Hematopoietic multipotent progenitor cell treated with erythropoietin and hydrocortisone succinate and interleukin-3 and kit ligand, for 15 days (in vitro differentiated cells): ENCODE data around the gene PARP3.

Source experiments
- DNase-seq: peaks from one replicate; pipeline ENCODE4 v3.0.0-alpha.2; 2015; ENCODE audit warnings: low spot score

Gene PARP3

DNA sequence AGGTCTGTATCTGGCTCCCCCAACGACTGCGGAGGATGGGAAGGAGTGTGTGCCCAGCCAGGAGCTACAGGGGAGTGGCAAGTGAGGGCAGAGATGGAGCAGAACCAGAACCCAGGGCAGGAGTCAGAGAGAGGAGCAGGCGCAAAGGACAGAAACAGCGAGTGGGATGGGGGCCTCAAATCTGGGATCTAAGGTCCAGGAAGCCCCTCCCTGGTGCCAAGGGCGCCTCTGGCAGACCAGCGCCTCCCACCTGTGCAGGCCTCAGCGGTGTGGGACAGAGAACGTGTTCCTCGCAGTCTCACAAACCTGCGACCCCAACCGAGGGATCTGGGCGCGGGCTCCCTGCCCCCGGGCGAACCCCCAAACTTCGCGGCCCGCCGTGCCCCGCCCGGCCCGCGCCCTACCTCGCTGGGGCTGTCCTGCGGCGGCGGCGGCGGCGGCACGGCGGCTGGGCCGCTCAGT is 24.8 kb downstream of the PARP3 start:
- no peak for DNase-seq

DNA sequence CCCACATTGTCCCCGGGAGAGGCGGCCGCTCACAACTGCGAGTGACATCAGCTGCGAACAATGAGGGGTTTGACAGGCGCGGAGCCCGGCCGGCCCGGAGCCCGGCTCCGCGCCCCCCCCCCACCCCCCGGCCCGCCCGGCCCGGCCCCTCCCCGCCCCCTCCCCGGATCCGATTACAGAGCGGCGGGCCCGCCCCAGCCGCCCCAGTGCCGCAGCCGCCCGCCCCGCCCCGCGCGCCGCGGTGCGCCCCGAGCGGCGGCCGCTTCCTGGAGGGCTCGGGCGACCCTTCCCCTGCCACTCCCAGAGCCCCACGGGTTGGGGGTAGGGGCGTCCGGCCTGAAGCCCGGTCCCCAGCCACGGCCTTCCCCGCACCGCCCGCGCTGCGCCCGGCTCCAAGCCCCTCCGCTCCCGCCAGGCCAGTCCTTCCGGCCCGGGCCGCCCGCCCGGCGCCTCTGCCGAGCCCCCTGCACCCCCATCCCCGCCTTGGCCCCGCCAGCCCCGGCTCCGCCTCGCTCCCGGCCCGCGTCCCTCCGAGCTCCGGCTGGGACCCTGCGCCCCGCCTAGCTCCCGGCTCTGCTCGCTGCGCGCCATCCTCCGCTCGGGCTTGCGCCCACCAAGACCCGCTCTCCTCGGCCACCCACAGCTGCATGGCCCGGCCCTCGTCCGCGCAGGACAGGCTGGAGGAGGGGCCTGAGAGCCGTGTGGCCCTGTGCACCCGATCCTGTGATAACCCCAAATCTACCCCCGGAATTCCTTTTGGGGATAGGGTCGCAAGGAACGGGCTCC is 25.4 kb downstream of the PARP3 start, which contains the start of gene PCBP4:
Gene PCBP4 (minus strand): TSS at position 71 of the 786 bp plus-strand sequence. CDS start 6,214 bp downstream, outside the sequence.
- no peak for DNase-seq

DNA sequence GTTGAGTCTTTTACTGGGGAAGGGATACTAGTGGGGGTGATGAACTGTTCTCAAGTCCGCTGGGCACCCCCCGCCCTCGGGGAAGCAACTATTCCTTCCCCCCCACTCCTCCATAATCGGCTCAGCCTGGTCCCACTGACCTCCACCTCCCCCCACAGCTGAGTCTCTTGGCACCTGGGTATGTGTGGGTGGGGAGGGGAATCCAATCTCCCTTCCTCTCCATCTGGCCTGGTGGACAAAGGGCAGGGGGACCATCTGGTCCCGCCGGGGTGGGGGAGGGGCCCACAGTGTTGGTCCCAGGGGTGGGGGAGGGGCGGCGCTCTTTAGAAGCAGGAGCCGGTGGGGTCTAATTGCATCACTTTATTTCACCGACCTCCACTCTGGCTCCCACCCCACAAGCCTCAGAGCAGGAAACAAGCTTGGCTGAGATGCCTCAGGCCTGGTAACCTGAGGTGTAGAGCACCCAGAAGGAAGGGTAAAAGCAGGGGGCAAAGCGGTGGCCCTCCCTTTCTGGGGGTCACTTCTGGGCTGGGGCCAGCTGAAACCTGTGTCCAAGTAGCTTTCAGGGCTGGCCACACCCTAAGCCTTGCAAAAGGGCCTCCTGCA is 26.1 kb downstream of the PARP3 start:
- no peak for DNase-seq

DNA sequence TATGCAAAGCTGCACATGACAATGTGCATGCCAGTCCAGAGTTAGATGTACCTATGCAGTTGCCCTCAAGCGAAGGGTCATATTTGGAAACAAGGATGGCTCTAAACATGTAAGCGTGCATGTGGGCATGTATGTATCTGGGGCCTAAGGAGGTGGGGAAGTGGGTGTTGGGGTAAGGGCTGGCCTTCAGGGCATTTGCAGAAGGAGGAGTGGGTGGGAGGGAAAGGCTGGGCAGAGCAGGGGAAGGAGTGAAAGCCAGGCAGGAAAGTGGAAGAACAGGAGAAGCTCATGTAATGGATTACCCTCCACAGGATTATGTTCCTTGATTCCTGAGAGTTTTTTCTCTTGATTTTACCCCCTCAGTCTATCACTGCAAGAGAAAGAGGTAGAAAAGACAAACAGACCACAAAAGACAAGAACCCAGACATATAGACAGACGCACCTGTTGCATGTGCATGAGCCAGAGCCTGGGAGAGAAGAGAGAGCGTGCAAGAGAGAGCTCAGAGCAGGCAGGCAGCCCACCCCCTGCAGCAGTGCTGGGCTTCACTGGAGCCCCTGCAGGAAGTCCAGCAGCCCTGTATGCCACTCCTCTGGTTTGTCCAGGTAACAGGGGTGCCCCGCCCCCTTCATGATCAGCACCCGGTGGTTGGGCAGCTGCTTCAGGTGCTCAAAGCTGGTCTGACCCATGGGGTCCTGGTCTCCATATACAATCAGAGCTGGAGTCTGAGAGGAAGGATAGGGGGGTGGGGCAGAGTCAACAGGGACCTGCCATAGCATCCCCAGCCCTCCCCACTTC is 26.9 kb downstream of the PARP3 start:
- DNase-seq: no peak

DNA sequence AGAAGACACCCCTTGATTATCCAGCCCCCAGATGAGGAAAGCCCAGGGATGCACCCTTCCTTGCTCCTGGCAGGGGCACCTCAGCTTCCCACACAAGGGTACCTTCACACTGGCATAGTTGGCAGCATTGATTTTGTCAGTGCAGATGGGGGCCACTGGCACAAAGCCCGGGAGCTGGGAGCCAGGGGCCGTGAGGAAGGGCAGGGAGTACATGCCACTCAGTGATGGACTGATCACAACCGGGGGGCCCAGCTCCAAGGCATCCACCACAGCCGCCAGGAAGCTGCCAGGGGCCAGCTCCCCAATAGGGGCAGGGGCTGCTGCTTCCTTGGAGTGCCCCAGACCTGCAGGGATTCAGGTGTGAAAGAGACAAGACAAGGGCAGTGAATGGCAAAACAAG is 27.7 kb downstream of the PARP3 start:
- DNase-seq: no peak

DNA sequence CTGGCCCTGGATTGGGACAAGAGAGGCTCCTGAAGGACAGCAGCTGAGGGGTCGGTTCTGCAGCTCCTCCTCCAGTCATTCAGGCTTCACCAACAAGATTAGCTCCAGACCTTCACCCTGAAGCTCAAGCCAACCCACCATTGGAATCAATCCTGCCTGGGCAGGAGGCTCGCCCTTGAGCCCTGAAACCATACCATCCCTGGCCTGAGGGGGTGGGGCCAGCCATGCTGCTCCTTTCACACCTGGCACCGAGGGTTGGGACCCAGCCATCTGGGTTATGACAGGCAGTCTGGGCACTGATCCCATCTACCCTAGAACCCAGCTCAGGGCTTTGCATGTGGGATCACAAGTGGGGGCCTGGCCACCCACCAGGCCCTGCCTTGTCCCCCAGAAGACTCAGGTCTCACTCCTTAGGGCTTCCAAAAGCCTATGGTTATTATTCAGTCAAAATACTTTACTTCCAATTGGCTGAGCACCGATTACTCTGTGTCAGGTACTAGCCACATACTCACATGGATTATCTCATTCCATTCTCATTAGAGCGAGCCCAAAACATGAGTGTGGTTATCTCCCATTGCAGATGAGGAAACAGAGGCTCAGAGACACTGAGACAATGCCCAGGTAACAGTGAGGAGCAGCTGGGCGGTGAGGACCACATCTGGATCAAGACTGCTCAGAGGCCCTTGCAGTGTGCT is 28.6 kb downstream of the PARP3 start:
- no peak for DNase-seq

DNA sequence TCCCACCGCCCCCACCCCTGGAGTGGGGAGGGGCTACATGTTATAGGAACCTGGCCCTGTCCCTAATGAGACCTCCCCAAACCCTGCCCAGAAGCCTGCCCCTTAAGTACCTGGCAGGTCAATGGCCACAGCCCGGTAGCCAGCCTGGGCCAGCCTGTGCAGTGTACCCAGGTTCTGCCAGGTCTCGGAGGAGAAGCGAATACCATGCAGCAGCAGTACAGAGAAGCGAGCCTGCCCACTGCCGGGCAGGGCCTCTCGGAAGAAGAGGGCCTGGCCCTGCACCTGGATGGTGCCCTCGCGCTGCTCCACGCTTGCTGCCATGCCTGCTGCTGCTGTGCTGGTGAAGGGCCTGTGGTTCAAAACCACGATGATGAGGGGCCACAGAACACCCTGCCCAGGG is 29.2 kb downstream of the PARP3 start:
- DNase-seq: no peak

DNA sequence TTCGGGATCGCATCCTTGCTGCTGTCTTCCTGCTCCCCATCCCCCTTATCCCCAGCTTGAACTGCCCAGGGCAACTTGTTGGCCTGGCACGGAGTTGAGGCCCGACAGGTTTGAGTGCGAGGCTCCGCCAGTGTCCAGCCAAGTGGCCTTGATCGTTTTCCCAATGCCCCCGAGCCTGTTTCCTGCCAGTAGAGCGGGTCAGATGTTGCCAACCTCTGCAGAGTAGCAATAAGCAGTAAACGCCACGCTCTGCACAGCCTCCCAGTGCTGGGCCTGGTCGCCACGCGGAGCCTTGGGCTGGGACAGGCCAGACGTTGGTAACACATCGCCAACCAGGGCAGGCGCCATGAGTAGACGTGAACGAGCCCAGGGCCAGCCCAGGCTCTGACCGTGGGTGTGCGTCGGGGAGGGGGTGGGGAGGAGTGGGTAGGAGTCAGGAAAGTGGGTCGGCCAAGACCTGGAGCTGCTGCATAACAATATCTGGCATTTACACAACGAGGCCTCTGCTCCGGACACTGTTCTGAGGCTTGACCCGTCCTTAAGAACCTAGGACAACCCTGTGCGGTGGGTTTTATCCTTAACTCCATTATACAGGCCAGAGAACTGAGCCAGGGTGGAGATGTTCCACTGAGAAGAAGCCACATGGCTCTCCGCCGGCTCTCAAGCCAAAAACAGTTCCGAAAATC is 32.3 kb downstream of the PARP3 start:
- no peak for DNase-seq

DNA sequence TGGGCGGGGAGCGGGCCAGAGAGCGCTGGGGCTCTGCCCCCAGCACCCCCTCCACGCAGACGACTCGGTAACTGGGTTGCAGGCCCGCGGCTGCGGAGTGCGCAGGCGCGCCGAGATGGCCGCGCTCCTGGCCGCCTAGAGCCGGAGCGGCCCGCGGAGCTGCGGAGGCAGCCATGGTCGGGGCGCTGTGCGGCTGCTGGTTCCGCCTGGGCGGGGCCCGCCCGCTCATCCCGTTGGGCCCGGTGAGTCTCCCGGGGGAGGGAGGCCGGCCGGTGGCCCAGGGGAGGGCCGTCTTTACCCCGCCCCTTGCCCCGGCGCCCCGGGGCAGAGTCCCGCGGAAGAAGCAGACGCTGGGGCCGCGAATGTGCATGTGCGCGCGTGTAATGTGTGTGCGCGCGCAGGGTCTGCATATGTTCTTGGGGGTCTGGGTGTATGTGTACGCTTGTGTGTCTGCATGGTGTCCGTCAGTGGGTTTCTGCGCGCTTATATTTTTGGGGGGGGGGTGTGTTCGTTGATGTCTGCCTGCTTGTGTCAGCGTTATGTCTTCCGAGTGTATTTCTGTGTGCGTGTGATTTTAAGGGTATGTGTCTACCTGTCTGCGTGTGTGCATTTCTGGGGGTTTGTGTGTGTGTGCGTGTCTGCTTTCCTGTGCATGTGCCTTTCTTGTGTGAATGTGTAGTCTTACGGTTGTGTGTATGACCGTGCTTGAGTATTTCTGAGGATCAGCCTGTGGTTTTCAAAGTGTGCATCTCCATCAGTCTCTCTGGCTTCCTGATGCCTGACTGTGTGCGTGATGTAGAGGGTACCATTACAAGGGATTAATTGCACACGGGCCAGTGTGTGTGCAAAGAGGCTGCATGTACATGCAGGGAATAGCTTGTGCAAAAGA is 33.0 kb downstream of the PARP3 start, which contains the start of gene ABHD14A:
Gene ABHD14A (plus strand): TSS at position 102 of the 889 bp plus-strand sequence. CDS start 72 bp downstream, at position 174.
- peak; percentile 66 for DNase-seq

DNA sequence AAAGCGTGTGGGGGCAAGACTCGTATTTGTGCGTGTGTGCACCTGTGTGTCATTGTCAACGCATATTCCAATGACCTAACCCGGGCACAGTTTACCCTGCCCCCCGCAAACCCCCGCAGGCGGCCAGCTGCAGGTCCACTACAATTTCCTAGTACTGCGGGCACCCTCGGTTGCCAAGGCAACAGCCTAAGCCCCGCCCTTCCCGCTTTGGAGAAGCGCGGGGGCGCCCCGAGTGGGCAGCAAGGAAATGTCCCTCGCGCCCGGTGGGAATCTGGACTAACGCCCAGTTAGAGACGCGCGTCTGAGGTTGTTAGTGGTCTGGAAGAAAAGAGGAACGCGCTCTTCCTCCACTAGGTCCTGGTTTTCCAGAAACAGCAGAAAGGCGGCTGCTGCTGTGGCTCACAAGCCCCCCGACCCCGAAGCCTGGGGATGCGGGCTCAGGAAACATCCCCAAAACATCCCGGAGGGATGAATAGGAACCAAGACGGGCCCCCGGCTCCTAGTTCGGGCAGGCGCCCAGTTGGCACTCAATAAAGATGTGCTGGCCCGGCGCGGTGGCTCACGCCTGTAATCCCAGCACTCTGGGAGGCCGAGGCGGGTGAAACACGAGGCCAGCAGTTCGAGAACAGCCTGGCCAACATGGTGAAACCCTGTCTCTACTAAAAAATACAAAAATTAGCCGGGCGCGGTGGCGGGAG is 33.8 kb downstream of the PARP3 start:
- DNase-seq: peak; percentile 27

DNA sequence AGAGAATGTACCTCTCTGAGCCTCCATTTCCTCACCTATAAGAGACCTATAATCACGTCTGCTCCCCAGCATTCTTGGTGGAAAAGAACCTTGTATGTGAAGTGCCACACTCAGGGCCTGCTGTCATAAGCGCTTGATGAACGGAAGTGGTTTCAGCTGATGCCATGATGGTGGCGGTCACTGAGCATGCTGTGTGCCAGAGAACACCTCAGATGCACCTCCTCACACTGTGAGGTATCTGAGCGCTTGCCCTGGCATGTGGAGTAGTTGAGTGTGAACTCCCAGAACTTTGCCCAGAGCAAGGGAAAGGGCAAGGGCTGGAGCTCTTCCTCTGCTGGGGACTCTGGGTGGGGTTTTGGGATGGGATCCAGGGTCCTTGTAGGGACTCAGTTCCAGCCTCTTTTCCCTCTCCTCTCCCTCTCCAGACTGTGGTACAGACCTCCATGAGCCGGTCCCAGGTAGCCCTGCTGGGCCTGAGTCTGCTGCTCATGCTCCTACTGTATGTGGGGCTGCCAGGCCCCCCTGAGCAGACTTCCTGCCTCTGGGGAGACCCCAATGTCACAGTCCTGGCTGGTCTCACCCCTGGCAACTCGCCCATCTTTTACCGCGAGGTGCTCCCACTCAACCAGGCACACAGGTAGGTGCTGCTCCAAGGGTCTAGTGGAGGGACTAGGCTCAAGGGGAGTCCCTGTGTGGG is 35.4 kb downstream of the PARP3 start:
- DNase-seq: no peak

DNA sequence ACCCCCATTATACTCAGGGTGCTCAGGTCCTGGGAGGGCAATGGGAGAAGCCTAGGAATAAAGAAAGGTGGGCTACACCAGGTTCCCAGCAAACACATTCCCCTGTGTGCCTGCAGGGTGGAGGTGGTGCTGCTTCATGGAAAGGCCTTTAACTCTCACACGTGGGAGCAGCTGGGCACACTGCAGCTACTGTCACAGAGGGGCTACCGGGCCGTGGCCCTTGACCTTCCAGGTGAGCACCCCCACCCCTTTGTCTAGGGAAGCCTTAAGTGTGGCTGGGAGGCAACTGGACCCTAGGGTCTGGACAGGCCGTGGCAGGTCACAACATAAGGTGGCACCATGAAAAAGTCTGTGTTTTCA is 36.0 kb downstream of the PARP3 start:
- no peak for DNase-seq

DNA sequence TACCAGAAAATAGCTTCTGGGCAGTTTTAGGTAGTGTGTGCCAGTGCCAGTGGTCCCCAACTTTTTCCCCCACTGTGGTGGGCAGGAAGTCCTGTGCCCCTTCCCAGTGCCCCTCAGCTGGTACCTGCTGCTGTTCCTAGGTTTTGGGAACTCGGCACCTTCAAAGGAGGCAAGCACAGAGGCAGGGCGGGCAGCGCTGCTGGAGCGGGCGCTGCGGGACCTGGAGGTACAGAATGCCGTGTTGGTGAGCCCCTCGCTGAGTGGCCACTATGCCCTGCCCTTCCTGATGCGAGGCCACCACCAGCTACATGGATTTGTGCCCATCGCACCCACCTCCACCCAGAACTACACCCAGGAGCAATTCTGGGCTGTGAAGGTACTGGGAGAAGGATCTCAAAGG is 38.1 kb downstream of the PARP3 start:
- DNase-seq: no peak

DNA sequence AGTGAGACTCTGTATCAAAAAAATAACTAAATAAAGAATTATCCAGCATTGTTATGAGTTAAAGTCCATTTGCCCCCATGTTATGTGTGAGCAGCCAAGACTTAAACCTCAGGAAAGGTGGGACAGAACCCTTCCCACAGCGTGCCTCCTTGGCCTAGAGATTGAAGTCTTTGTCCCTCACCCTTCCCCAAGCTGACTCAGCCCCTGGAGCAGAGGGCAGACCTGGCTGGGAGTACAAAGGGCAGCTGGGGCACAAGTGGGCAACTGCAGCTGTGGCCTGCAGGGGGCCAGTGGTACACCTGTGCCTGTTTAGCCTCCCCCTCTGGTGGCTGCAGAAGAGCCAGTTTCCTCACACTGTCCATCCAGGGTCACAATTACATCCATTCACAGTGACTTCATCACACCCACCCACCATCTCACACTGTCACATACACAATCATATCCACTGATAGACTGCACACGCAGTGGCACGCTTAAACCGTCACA is 40.2 kb downstream of the PARP3 start:
- DNase-seq: peak; percentile 23

DNA sequence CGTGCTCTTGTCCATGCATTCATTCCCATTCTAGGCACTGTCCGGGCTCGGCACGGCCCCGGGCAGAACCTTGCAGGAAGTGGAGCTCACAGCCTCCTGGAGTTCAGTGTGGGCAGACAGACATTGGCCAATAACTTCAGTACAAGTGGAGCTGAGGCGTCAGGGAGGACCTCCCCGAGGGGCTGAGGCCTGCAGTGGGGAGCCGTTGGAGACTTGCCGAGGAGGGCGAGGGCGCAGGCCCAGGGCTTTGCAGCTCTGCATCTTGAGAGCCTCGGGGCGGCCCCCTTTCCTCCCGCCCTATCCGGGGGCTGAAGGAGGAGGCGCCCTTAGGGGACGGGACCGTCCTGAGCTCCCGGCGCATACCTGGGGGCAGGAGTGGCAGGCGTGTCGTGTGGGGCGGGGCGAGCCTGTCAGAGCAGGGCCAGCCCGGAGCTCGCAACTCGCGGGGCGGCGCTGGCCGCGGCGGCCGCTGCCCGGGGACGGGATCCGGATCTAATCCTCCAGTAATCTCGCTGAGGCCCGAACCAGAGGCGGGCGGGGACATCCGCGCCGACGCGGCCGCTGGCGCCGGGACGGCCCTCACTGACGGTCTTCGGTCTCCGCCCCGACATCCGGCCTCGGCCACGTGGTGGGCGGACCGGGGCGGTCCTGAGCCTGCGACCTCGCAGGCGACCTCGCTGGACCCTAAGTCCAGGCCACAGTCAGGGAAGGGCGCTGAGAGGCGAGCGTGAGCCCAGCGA is 40.8 kb downstream of the PARP3 start, which contains the start of gene ACY1:
Gene ACY1 (plus strand): TSS at position 698 of the 740 bp plus-strand sequence. CDS start 530 bp downstream, outside the sequence.
- peak; percentile 58 for DNase-seq

DNA sequence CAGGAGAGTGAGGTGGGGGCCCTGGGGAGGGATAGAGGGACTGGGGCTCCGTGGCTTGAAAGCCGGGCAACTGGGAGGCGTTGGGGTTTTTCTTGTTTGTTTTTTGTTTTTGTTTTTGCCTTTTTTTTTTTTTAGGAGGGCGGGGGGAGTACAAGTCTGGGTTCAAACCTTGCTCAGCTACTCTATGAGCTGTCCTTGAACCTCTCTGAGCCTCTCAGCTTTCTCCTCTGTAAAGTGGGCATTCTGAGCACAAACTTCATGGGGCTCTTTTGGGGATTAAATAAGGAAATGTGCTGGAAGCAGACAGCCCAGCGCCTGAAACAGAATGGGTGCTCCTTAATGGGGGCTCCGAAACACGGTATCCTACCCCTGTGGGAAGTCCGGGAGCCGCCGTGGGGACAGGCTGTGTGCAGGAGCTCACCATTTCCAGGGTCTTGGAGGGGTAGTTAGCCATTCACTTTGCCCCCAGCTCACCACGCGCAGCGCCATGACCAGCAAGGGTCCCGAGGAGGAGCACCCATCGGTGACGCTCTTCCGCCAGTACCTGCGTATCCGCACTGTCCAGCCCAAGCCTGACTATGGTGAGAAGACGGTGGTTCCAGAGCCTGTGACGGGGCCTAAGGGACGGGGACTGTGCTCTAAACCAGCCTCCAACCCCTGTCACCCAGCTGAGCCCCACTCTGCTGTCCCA is 41.6 kb downstream of the PARP3 start:
- DNase-seq: no peak

DNA sequence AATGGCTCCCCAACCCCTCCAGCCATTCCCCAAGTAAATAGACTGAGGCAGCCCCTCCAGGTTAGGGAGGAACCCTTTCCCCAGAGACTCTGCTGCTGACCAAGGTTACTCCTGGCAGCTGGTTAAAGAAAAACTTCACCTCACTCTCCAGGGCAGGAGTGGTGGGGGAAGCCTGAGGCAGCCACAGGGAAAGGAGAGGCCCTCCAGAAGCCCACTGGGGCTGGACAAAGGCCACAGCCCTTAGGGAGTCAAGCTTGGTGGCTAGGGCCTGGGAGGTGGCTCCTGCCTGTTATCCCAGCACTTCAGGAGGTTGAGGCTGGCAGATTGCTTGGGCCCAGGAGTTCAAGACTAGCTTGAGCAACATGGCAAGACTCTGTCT is 42.1 kb downstream of the PARP3 start:
- no peak for DNase-seq

DNA sequence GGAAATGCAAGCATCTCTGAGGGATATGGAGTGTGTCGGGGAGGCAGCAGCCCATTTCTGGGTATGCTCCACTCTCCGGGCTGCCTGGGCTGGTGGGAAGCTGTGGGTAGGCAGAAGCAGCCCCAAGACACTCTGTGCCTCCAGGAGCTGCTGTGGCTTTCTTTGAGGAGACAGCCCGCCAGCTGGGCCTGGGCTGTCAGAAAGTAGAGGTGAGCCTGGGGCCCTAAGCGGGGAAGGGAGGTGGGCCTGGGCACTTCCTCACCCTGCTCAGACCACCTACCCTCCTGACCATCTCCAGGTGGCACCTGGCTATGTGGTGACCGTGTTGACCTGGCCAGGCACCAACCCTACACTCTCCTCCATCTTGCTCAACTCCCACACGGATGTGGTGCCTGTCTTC is 42.9 kb downstream of the PARP3 start:
- no peak for DNase-seq
